Stimulated activated CD8-positive, alpha-beta memory T cell treated with anti-CD3 and anti-CD28 coated beads, Interleukin-4, amount 100 ng/mL, for 4 hours (primary cell): ENCODE data around the gene B3GALT6.

ENCODE experiments used
- DNase-seq, 2 donors: peaks; one replicate each; pipeline ENCODE4 v3.0.0-alpha.2; 2020; ENCODE audit warnings: low read depth in 2 of 2, low spot score in 1 of 2

Gene B3GALT6

GRCh38 chr1:1259951-1260600 is 28.0 kb downstream of the B3GALT6 start:
- DNase-seq, result no peak

- no peak for DNase-seq
These were observed 29.0 kb downstream of the B3GALT6 start for GRCh38 chr1:1260843-1261560.

GRCh38 chr1:1262071-1262470 is 30.0 kb downstream of the B3GALT6 start:
- no peak for DNase-seq

- DNase-seq, result no peak
These were observed 30.7 kb downstream of the B3GALT6 start for GRCh38 chr1:1262758-1263157.

- no peak for DNase-seq
These were observed 32.0 kb downstream of the B3GALT6 start for GRCh38 chr1:1264026-1264425.

GRCh38 chr1:1264868-1265272 is 32.8 kb downstream of the B3GALT6 start:
- DNase-seq, result no peak

GRCh38 chr1:1267488-1268283 is 35.6 kb downstream of the B3GALT6 start:
- no peak for DNase-seq

GRCh38 chr1:1268284-1268682 is 36.2 kb downstream of the B3GALT6 start:
- no peak for DNase-seq

- no peak for DNase-seq
These were observed 38.8 kb downstream of the B3GALT6 start for GRCh38 chr1:1270813-1271212.

GRCh38 chr1:1272341-1273208 is 40.5 kb downstream of the B3GALT6 start:
- no peak for DNase-seq

GRCh38 chr1:1273209-1273511 is 41.1 kb downstream of the B3GALT6 start:
- DNase-seq, result no peak

- peak; percentile 88 to 89 for DNase-seq
These were observed 41.7 kb downstream of the B3GALT6 start, which contains the start of gene UBE2J2 for GRCh38 chr1:1273512-1274298. UBE2J2 (minus strand) TSS chr1:1273854; CDS start chr1:1267992, 5,862 bp downstream.

GRCh38 chr1:1274299-1274930 is 42.4 kb downstream of the B3GALT6 start:
- no peak for DNase-seq

GRCh38 chr1:1274931-1275431 is 42.9 kb downstream of the B3GALT6 start:
- DNase-seq, result no peak

- no peak for DNase-seq
These were observed 43.8 kb downstream of the B3GALT6 start for GRCh38 chr1:1275836-1276235.

- no peak for DNase-seq
These were observed 46.6 kb downstream of the B3GALT6 start for GRCh38 chr1:1278620-1279019.

- no peak for DNase-seq
These were observed 47.0 kb downstream of the B3GALT6 start for GRCh38 chr1:1279028-1279427.

- no peak for DNase-seq
These were observed 48.9 kb downstream of the B3GALT6 start for GRCh38 chr1:1280782-1281481.
